GM18498 (cell line): Measurements from ENCODE around the gene SLC7A10.
"Not testable (repeated sequence)": the region's sequence is repeated elsewhere in the genome, so short reads cannot be mapped to it uniquely, and the experiment has no call there.

Experiments
- ATAC-seq: cut with Tn5 transposase; IDR thresholded peaks from one replicate; pipeline ENCODE4 v1.9.1; 2021; ENCODE audit warnings: mild to moderate bottlenecking, moderate library complexity; ENCODE audit not compliant: unreplicated experiment

SLC7A10 gene

DNA sequence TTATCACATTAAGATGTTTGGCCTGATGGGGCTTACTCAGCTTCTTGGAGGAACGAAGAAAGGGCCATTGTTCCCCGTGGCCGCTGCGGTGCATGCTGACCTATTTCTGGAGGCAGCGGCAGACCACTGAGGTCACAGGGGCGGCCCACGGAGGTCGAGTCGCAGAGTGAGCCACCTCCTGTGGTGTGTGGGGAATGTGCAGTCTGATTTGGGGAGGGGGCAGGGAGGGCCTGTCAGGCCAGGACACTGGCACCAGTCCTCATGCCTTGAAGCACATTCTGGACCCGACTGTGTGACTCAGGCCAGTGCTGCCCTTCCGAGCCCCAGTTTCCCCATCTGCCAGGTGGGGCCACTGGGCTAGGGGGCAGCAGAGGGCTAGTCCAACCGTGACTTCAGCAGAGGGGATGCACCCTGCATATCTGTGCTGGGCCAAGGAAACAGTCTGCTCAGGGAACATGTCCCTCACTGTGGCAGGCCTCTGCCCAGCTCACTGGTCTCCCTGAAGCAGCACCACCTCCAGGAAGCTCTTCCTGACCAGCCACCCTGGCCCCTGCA lies 6.3 kb downstream of the SLC7A10 start:
- no peak for ATAC-seq

- ATAC-seq, result no peak
Measured at GRCh38 chr19:33217881-33218280, 7.8 kb downstream of the SLC7A10 start.

DNA sequence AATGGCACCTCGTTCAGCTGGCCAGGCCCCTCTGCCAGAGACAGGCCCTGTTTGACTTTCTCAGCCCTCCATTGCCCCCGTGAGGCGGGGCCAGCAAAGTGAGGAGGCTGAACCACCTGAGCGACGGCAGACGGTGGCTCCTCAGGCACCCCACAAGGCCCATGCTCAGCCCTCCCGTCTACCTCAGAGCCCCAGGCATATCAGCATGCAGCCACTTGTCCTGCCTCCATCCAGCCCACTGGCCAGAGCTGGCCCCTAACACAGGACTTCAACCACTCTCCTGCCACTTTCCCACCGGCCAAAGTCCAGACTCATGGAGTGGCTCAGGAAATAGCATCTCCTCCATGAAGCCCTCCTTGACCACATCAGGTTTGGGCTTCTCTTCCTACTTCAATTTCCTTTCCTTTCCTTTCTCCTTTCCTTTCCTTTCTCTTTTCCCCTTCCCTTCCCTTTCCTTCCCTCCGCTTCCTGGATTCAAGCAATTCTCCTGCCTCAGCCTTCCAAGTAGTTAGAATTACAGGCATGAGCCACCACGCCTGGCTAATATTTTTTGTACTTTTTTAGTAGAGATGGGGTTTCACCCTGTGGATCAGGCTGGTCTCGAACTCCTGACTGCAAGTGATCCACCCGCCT lies 9.3 kb downstream of the SLC7A10 start:
- ATAC-seq, result no peak

GRCh38 chr19:33215438-33216197 lies 10.0 kb downstream of the SLC7A10 start:
- ATAC-seq, result no peak

- ATAC-seq, result no peak
Measured at GRCh38 chr19:33214596-33214995, 11.1 kb downstream of the SLC7A10 start.

- ATAC-seq, result no peak
Measured at GRCh38 chr19:33212436-33213172, 13.0 kb downstream of the SLC7A10 start.

DNA sequence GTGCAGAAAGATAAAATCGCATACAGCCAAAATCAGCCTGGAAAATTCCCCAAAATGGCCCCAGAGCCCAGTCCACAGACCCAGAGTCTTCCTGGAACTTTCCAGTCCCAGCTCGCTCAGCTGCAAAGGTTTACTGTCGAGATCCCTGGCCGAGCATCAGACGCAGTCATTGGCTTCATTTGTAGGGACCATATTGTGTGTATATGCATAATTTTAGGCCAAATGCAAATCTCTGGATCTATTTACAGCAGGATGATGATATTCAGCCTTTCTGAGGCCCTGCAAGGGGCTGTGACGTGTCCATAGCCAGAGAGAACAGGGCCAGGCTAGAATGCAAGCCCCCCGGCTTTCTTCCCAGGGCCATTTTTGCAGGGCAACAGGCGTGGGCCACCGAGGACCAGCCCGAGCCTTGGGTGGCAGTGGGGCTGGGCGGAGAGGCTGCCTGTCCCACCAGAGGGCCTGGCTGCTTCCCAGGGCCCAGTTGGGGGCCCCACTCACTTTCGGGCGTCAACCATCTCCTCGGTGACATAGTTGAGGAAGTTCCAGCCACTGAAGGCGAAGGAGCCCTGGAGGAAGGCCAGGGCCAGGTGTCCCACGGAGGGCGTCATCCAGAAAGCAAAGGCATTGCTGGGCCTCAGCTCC lies 13.7 kb downstream of the SLC7A10 start:
- no peak for ATAC-seq

- no peak for ATAC-seq
Measured at GRCh38 chr19:33210266-33210940, 15.2 kb downstream of the SLC7A10 start.

DNA sequence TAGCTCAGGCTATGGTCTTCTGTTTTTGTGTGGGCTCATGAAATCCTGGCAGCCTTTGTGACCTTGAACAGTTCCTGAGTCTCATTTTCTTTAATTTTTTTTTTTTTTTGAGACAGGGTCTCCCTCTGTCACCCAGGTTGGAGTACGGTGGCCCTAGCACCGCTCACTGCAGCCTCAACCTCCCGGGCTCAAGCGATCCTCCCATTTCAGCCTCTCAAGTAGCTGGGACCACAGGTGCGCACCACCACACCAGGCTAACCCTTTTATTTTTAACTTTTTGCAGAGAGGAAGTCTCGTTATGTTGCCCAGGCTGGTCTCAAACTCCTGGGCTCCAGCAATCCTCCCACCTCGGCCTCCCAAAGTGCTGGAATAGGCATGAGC lies 15.8 kb downstream of the SLC7A10 start:
- ATAC-seq, result not testable (repeated sequence)

DNA sequence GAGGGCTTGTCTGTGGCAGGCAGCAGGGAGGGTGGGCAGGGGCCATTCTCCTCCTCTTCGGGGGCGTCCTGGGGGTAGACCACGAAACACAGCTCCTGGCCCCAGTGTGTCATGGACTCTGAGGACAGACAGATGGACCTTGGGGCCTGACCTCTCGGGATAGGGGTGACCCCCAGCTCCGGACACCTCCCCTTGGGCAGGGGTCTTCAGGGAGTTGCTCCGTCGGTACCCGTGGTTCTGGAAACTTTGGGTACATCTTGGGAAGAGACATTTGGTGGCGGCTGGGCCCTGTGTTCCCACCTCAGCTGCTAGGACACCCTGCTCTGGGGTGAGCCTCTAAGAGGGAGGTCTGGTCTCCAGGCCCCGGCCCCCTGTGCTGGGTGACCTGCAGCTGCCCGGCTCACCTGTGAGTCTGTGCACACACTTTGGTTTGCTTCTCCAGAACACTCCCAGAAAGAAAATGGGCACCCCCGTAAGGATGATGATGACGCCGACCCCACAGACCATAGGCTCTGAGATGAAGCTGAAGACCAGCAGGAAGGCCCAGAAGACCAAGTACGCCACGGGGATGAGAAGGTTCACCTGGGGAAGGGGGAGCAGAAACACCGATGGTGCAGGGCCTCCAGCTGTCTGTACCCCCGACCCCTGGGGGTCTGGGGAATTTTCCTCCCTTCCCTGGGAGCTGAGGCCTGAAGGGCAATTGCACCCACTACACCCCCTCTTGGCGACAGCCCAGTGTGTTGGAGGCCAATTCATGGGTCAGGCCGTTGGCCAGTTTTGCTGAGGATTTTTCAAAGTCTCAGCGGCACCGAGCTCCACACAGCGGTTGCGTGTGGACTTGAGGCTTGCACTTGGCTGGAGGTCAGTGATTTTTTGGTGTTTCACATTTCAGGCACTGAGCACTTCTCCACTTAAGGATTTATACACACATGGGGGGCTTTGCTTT lies 16.5 kb downstream of the SLC7A10 start:
- no peak for ATAC-seq

DNA sequence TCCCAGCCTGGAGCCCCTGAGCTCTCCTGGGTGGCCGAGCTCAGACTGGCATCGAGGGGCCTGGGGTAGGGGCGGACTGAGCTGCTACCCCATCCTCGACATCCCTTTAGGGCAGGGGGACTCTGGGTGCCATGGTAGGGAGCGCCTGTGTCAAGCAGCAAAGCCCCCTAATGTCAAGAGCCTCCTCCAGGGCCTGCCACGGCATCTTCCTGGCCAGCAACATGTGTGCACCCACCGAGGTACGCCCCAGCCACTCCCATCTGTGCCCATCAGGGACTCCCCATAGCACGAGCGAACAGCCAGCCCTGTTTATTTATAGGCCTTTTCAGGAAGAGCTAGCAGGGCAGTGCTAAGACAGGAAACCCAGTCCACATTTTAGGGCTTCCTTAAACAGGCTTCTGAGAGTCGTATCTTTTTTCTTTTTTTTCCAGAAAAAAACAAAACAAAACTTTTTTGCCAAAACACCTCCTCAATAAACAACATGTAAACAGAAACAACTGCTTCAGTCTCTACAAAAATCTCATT lies 17.2 kb downstream of the SLC7A10 start:
- no peak for ATAC-seq

DNA sequence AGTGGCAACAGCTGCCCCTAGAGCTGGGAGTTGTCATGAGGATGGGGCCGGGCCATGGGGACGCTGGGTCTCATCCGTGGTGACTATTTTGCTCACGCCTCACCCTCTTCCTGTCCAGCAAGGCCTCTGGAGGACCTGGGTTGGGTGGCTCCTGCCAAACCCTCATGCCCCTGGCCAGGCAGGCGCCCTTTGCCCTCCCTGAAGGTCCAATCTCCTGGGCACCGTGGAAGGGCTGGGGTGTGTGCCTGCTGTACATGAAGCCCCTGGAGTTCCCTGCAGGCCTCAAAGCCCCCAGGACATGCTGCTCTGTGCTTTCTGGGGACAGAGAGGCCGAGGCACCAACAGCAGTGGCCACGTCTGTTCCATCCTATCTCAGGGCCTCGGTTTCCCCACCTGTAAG lies 17.7 kb downstream of the SLC7A10 start:
- ATAC-seq, result no peak

DNA sequence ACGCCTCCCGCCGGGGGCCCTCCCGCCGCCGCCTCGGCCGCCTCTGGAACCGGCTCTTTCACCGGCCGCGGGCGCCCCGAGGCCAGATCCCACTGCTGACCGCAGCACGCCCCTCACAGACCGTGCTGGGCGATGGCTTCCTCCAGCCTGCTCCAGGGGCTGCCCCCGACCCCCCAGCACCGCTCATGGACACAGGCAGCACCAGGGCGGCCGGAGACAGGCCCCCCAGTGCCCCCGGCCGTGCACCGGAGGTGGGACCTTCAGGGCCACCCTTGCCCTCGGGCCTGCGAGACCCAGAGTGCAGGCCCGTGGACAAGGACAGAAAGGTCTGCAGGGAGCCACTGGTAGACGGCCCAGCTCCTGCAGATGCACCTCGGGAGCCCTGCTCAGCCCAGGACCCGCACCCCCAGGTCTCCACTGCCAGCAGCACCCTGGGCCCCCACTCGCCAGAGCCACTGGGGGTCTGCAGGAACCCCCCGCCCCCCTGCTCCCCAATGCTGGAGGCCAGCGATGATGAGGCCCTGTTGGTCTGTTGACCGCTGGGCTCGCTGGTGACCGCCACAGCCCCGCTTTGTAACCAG lies 18.5 kb downstream of the SLC7A10 start:
- no peak for ATAC-seq

GRCh38 chr19:33206261-33207039 lies 19.2 kb downstream of the SLC7A10 start:
- ATAC-seq, result no peak

DNA sequence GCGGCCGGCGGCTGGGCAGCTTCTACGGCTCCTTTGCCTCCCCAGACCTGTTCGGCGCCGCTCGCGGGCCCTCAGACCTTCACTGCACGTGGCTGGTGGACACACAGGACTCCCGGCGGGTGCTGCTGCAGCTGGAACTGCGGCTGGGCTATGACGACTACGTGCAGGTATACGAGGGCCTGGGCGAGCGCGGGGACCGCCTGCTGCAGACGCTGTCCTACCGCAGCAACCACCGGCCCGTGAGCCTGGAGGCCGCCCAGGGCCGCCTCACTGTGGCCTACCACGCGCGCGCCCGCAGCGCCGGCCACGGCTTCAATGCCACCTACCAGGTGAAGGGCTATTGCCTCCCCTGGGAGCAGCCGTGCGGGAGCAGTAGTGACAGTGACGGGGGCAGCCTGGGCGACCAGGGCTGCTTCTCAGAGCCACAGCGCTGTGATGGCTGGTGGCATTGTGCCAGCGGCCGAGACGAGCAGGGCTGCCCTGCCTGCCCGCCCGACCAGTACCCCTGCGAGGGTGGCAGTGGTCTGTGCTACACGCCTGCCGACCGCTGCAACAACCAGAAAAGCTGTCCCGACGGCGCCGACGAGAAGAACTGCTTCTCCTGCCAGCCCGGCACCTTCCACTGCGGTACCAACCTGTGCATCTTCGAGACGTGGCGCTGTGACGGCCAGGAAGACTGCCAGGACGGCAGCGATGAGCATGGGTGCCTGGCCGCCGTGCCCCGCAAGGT lies 20.0 kb downstream of the SLC7A10 start:
- ATAC-seq, result no peak

- no peak for ATAC-seq
Measured at GRCh38 chr19:33205110-33205509, 20.5 kb downstream of the SLC7A10 start.

GRCh38 chr19:33204136-33204973 lies 21.3 kb downstream of the SLC7A10 start:
- no peak for ATAC-seq
